H9 (cell line): ENCODE data around the gene VGLL3. TPM values are rescaled to one million over a fixed set of nuclear protein-coding genes. Genes with fewer than 3 reads are reported as not detected.

Experiments used
- DNase-seq: peaks from one replicate; pipeline ENCODE4 v3.0.0-alpha.2; 2017
- H2AFZ ChIP-seq: one replicate; pipeline ENCODE4 v1.6.1; 2013; ENCODE audit warnings: mild to moderate bottlenecking, low read length, control low read depth, moderate library complexity
- H2AK5ac ChIP-seq: 2 replicates; pipeline ENCODE4 v1.6.1; 2013; ENCODE audit warnings: low read length, control low read depth, mixed read lengths; ENCODE audit not compliant: insufficient read length
- H2BK120ac ChIP-seq: one replicate; pipeline ENCODE4 v1.6.1; 2013; ENCODE audit warnings: low read depth, mild to moderate bottlenecking, low read length, control low read depth, inconsistent platforms; ENCODE audit not compliant: poor library complexity, severe bottlenecking
- H2BK12ac ChIP-seq: 2 replicates; pipeline ENCODE4 v1.6.1; 2013; ENCODE audit warnings: low read length, control low read depth, mixed read lengths, low read depth; ENCODE audit not compliant: insufficient read length
- H2BK15ac ChIP-seq: 2 replicates; pipeline ENCODE4 v1.6.1; 2013; ENCODE audit warnings: low read depth, low read length, control low read depth
- H2BK20ac ChIP-seq: one replicate; pipeline ENCODE4 v1.6.1; 2013; ENCODE audit warnings: low read depth, mild to moderate bottlenecking, low read length, control low read depth, inconsistent platforms; ENCODE audit not compliant: poor library complexity, severe bottlenecking
- H2BK5ac ChIP-seq: 2 replicates; pipeline ENCODE4 v1.6.1; 2013; ENCODE audit warnings: low read length, control low read depth, mixed read lengths; ENCODE audit not compliant: insufficient read length
- H3K14ac ChIP-seq: 2 replicates; pipeline ENCODE4 v1.6.1; 2013; ENCODE audit warnings: low read length, control low read depth; ENCODE audit not compliant: insufficient read depth
- H3K18ac ChIP-seq: 2 replicates; pipeline ENCODE4 v1.6.1; 2013; ENCODE audit warnings: low read depth, mild to moderate bottlenecking, mixed read lengths, low read length, control low read depth; ENCODE audit not compliant: insufficient read length
- H3K23ac ChIP-seq: 2 replicates; pipeline ENCODE4 v1.6.1; 2013; ENCODE audit warnings: low read length, control low read depth, mixed read lengths, low read depth; ENCODE audit not compliant: insufficient read length
- H3K23me2 ChIP-seq: 2 replicates; pipeline ENCODE4 v1.6.1; 2013; ENCODE audit warnings: low read depth, mild to moderate bottlenecking, mixed read lengths, low read length, control low read depth; ENCODE audit not compliant: insufficient read length, poor library complexity, severe bottlenecking
- H3K27ac ChIP-seq: 2 replicates; pipeline ENCODE4 v1.5.1; 2013; ENCODE audit warnings: low read length, control low read depth, mixed read lengths, low read depth; ENCODE audit not compliant: insufficient read length
- H3K27me3 ChIP-seq: 2 replicates; pipeline ENCODE4 v1.6.1; 2013; ENCODE audit warnings: low read length, control low read depth, inconsistent platforms; ENCODE audit not compliant: insufficient read depth
- H3K4ac ChIP-seq: 2 replicates; pipeline ENCODE4 v1.6.1; 2013; ENCODE audit warnings: low read depth, mild to moderate bottlenecking, control low read depth, inconsistent platforms, low read length, moderate library complexity
- H3K4me1 ChIP-seq: 2 replicates; pipeline ENCODE4 v1.6.1; 2013; ENCODE audit warnings: low read length, control low read depth, inconsistent platforms; ENCODE audit not compliant: insufficient read depth
- H3K4me2 ChIP-seq: 2 replicates; pipeline ENCODE4 v1.6.1; 2013; ENCODE audit warnings: low read length, control low read depth, mixed read lengths; ENCODE audit not compliant: insufficient read length, insufficient read depth
- H3K56ac ChIP-seq: 2 replicates; pipeline ENCODE4 v1.6.1; 2013; ENCODE audit warnings: low read depth, mild to moderate bottlenecking, mixed read lengths, low read length, control low read depth; ENCODE audit not compliant: insufficient read length
- H3K79me1 ChIP-seq: 2 replicates; pipeline ENCODE4 v1.6.1; 2013; ENCODE audit warnings: low read depth, mild to moderate bottlenecking, moderate library complexity, low read length, control low read depth, inconsistent platforms; ENCODE audit not compliant: insufficient read depth, poor library complexity, severe bottlenecking
- H3K79me2 ChIP-seq: 2 replicates; pipeline ENCODE4 v1.6.1; 2013; ENCODE audit warnings: low read length, control low read depth, inconsistent platforms; ENCODE audit not compliant: insufficient read depth
- H3K9ac ChIP-seq: 2 replicates; pipeline ENCODE4 v1.6.1; 2013; ENCODE audit warnings: low read length, control low read depth, mixed read lengths; ENCODE audit not compliant: insufficient read length; ENCODE audit errors: extremely low read depth
- H3K9me3 ChIP-seq: one replicate; pipeline ENCODE4 v1.6.1; 2013; ENCODE audit warnings: low read depth, low read length, inconsistent platforms; ENCODE audit not compliant: control insufficient read depth
- H3T11ph ChIP-seq: one replicate; pipeline ENCODE4 v1.6.1; 2013; ENCODE audit warnings: mild to moderate bottlenecking, low read length, control low read depth, inconsistent platforms
- H4K20me1 ChIP-seq: one replicate; pipeline ENCODE4 v1.6.1; 2013; ENCODE audit not compliant: control insufficient read depth, insufficient read length, insufficient read depth
- H4K5ac ChIP-seq: 2 replicates; pipeline ENCODE4 v1.6.1; 2013; ENCODE audit warnings: low read depth, mild to moderate bottlenecking, mixed read lengths, low read length, control low read depth; ENCODE audit not compliant: insufficient read length
- H4K8ac ChIP-seq: replicated peaks from 2 replicates; pipeline ENCODE4 v1.6.1; 2013; ENCODE audit warnings: low read length, control low read depth, mixed read lengths, low read depth; ENCODE audit not compliant: insufficient read length
- H4K91ac ChIP-seq: 2 replicates; pipeline ENCODE4 v1.6.1; 2013; ENCODE audit warnings: low read depth, mild to moderate bottlenecking, moderate library complexity, mixed read lengths, low read length, control low read depth; ENCODE audit not compliant: insufficient read length
- H3K27ac Mint-ChIP-seq, 3 experiments: 2 replicates in 2 of 3; 3 replicates in 1 of 3; pipeline ENCODE4 v1.8.0; 2020 to 2021; ENCODE audit warnings: mixed read lengths in 3 of 3, mild to moderate bottlenecking in 1 of 3, moderate library complexity in 1 of 3
- H3K27me3 Mint-ChIP-seq: 2 replicates; pipeline ENCODE4 v1.8.0; 2021; ENCODE audit warnings: low read depth, mild to moderate bottlenecking, moderate library complexity, mixed read lengths
- H3K36me3 Mint-ChIP-seq, 3 experiments: 2 replicates in 2 of 3; 3 replicates in 1 of 3; pipeline ENCODE4 v1.8.0; 2020 to 2021; ENCODE audit warnings: low read depth in 3 of 3, mixed read lengths in 3 of 3; ENCODE audit not compliant: insufficient read depth in 1 of 3
- H3K4me1 Mint-ChIP-seq, 2 experiments: 2 replicates each; pipeline ENCODE4 v1.8.0; 2020; ENCODE audit warnings: mixed read lengths in 2 of 2
- H3K4me3 Mint-ChIP-seq, 2 experiments: 2 replicates in 1 of 2; 3 replicates in 1 of 2; pipeline ENCODE4 v1.8.0; 2020 to 2021; ENCODE audit warnings: mild to moderate bottlenecking in 2 of 2, mixed read lengths in 2 of 2, moderate library complexity in 1 of 2
- H3K9me3 Mint-ChIP-seq, 2 experiments: 2 replicates in 1 of 2; 3 replicates in 1 of 2; pipeline ENCODE4 v1.8.0; 2020; ENCODE audit warnings: mild to moderate bottlenecking in 2 of 2, mixed read lengths in 2 of 2, moderate library complexity in 1 of 2
- CTCF ChIP-seq: fragments of 200-600 bp; sonication (generic); conservative IDR thresholded peaks from 3 replicates; pipeline ENCODE4 v1.8.0; 2021; ENCODE audit warnings: antibody characterized with exemption, mild to moderate bottlenecking
- WGBS: extraction: QIAGEN DNeasy Blood & Tissue Kit; methylation state at CpG from one replicate; pipeline ENCODE4 v1.1.7; 2013; ENCODE audit warnings: missing lambda C conversion rate, low lambda C conversion rate, mixed read lengths; ENCODE audit not compliant: insufficient read length; ENCODE audit errors: extremely low coverage; 5-methylcytosine and 5-hydroxymethylcytosine counted together
- total RNA-seq: library from RNA; stranded (reverse); gene quantifications from 2 replicates; pipeline ENCODE4 v1.2.1, GENCODE V29; 2021

The VGLL3 gene
- total RNA-seq, 1 experiment from 2014 or later = 19.7 TPM

- H3K9me3 ChIP-seq = no peaks in the 10 kb centered on the region
- no peaks in the 10 kb centered on the region for H3K79me2 ChIP-seq
- no peak overlapping the region for H4K5ac ChIP-seq
- H4K91ac ChIP-seq = no peak overlapping the region
- H3K27me3 Mint-ChIP-seq = no peaks in the 10 kb centered on the region
- H3K14ac ChIP-seq = no peak overlapping the region
- H2BK5ac ChIP-seq = no peak overlapping the region
- H3K27me3 ChIP-seq = no peaks in the 10 kb centered on the region
- no peak overlapping the region for H2BK12ac ChIP-seq
- H3K18ac ChIP-seq = no peak overlapping the region
- no peaks in the 10 kb centered on the region for H3K23me2 ChIP-seq
- no peak overlapping the region for H2BK20ac ChIP-seq
- H2BK15ac ChIP-seq = no peak overlapping the region
- no peak for DNase-seq
- H3K27ac Mint-ChIP-seq = no peak overlapping the region
- H3K56ac ChIP-seq = no peak overlapping the region
- no peak overlapping the region for H3K27ac ChIP-seq
- H2AK5ac ChIP-seq = no peak overlapping the region
- peaks cover 0 to 7% of the 10 kb centered on the region in 2 experiments; a peak in 1 of 4 replicates for H3K4me1 Mint-ChIP-seq
- no peaks in the 10 kb centered on the region for H4K20me1 ChIP-seq
- H3T11ph ChIP-seq = no peak overlapping the region
- H3K36me3 Mint-ChIP-seq = no peaks in the 10 kb centered on the region
- H3K4me3 Mint-ChIP-seq = no peak overlapping the region
- H2BK120ac ChIP-seq = no peak overlapping the region
- H3K4me1 ChIP-seq = no peaks in the 10 kb centered on the region
- H3K4ac ChIP-seq = no peak overlapping the region
- H3K79me1 ChIP-seq = no peaks in the 10 kb centered on the region
- no peak overlapping the region for H3K9ac ChIP-seq
- no peak overlapping the region for H2AFZ ChIP-seq
- no peak for TF ChIP-seq CTCF
- WGBS = no CpG with 5 or more reads among the region's 4 CpGs
- no peaks in the 10 kb centered on the region for H3K9me3 Mint-ChIP-seq
- no peak overlapping the region for H3K23ac ChIP-seq
- no peak overlapping the region for H3K4me2 ChIP-seq
- no peak overlapping the region for H4K8ac ChIP-seq
These were observed 11.4 kb upstream of the VGLL3 start for GRCh38 chr3:87002346-87002745.
